Brain microvascular endothelial cell (primary cell): ENCODE results near the gene IPO13.

Experiments
- DNase-seq: peaks from one replicate; pipeline ENCODE4 v3.0.0-alpha.2; 2020
- H3K27ac ChIP-seq: fragments of 250-450 bp; sonication (Bioruptor Pico); 2 replicates; pipeline ENCODE4 v1.5.1; 2020; ENCODE audit warnings: mild to moderate bottlenecking, moderate library complexity
- H3K27me3 ChIP-seq: fragments of 250-450 bp; sonication (Bioruptor Pico); replicated peaks from 2 replicates; pipeline ENCODE4 v1.5.1; 2020; ENCODE audit warnings: mild to moderate bottlenecking
- H3K36me3 ChIP-seq: fragments of 250-450 bp; sonication (Bioruptor Pico); replicated peaks from 2 replicates; pipeline ENCODE4 v1.5.1; 2020; ENCODE audit warnings: mild to moderate bottlenecking
- H3K4me3 ChIP-seq: 2 replicates; pipeline ENCODE4 v1.5.1; 2011; ENCODE audit warnings: low read depth, mild to moderate bottlenecking, control low read depth, low read length, moderate library complexity
- CTCF ChIP-seq: IDR thresholded peaks from 2 replicates; pipeline ENCODE4 v1.5.1; 2011; ENCODE audit warnings: low read depth, mild to moderate bottlenecking, moderate library complexity, low read length, control low read depth, inconsistent platforms; ENCODE audit errors: missing control alignments
- in situ Hi-C: cut with HindIII; loops from 2 replicates; pipeline ENCODE4 v1.10.0; 2017; ENCODE audit warnings: low sequenced_read_pairs, low pct_ligation_motif_present

IPO13 gene

GRCh38 chr1:43963006-43963405 lies 16.3 kb downstream of the IPO13 start:
- in situ Hi-C loops = no loop called here
- Histone ChIP-seq H3K27ac (no peak overlapping the region), H3K4me3 (no peak overlapping the region), H3K36me3 (peaks cover 16% of the 10 kb centered on the region), H3K27me3 (no peaks in the 10 kb centered on the region)
- TF ChIP-seq CTCF = no peak
- no peak for DNase-seq

GRCh38 chr1:43963890-43964289 lies 17.1 kb downstream of the IPO13 start:
- H3K36me3 ChIP-seq = peaks cover 11% of the 10 kb centered on the region
- no peak for DNase-seq
- TF ChIP-seq CTCF = no peak
- in situ Hi-C loops = no loop called here
- no peak overlapping the region for H3K27ac ChIP-seq
- no peak overlapping the region for H3K4me3 ChIP-seq
- H3K27me3 ChIP-seq = no peaks in the 10 kb centered on the region

- DNase-seq = no peak
- in situ Hi-C loops = no loop called here
- Histone ChIP-seq H3K4me3 (no peak overlapping the region), H3K27ac (no peak overlapping the region), H3K27me3 (no peaks in the 10 kb centered on the region), H3K36me3 (peaks cover 9% of the 10 kb centered on the region)
- no peak for TF ChIP-seq CTCF
Measured at GRCh38 chr1:43965316-43965715, 18.6 kb downstream of the IPO13 start.

GRCh38 chr1:43968348-43968948 lies 21.7 kb downstream of the IPO13 start:
- DNase-seq = no peak
- Histone ChIP-seq H3K4me3 (no peak overlapping the region), H3K36me3 (peaks cover 2% of the 10 kb centered on the region), H3K27ac (no peak overlapping the region), H3K27me3 (no peaks in the 10 kb centered on the region)
- no peak for TF ChIP-seq CTCF
- in situ Hi-C loops = no loop called here

GRCh38 chr1:43969416-43969745 lies 22.6 kb downstream of the IPO13 start:
- peaks cover 2% of the 10 kb centered on the region for H3K36me3 ChIP-seq
- DNase-seq = no peak
- peak overlapping the region; percentile 39 for H3K4me3 ChIP-seq
- no peak for TF ChIP-seq CTCF
- in situ Hi-C loops = no loop called here
- no peak overlapping the region for H3K27ac ChIP-seq
- no peaks in the 10 kb centered on the region for H3K27me3 ChIP-seq
